ENCODE measurements around the gene CACNB2. TPM values are rescaled to one million over a fixed set of nuclear protein-coding genes. Genes with fewer than 3 reads are reported as not detected.

Gene CACNB2
- total and polyA plus RNA-seq, 12 donors, result 4.3 to 82.3 (median 12.9) TPM

DNA sequence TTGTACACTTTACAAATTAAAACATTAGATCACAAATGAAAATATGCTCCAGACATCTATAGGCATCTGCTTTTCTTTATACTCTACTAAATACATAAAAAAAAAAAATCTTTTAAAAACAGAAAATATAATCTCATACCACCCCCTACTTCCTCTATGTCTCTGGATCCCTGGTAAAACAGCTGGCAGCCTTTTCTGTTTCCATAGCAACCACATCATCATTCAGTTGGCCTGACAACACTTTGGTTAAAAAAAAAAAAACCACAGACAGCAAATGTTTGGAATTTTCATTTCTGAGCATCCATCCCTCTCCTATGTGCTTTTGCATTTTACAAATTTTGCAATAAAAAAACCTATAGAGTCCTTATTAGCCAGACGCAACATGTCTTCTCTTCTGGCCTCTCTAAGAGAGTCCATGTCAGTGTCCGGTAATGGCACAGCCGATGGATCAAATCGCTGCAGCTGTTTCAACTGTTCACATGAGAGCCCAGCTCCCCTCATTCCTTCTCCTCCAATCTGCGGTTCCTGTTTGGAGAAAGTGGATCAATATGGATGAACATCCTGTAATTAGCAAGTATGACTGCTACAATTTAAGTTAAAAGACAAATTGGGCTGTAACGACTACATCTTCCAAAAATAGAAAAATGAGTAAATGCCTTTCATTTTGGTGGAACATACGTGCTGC lies 405.5 kb downstream of the CACNB2 start:
- Histone ChIP-seq H3K4me3 (no peak overlapping the region), H3K36me3 (replicated peaks in 1 of 2) (no peaks in the 10 kb centered on the region), H3K27ac (no peak overlapping the region), H3K4me1 (replicated peaks in 1 of 2) (no peaks in the 10 kb centered on the region), H3K9me3 (replicated peaks in 1 of 3) (no peaks in the 10 kb centered on the region), H3K27me3 (no peaks in the 10 kb centered on the region)
- no peak for TF ChIP-seq CTCF (IDR thresholded peaks at IDR 0.05)
- TF ChIP-seq POLR2A (IDR thresholded peaks at IDR 0.05), result no peak
- WGBS, 4 donors, result 90 to 92% (median 91%) methylated on average over 7 of the region's 7 CpGs
- no peak for DNase-seq
- intact Hi-C loops (cut with DNase I), result no loop called here

DNA sequence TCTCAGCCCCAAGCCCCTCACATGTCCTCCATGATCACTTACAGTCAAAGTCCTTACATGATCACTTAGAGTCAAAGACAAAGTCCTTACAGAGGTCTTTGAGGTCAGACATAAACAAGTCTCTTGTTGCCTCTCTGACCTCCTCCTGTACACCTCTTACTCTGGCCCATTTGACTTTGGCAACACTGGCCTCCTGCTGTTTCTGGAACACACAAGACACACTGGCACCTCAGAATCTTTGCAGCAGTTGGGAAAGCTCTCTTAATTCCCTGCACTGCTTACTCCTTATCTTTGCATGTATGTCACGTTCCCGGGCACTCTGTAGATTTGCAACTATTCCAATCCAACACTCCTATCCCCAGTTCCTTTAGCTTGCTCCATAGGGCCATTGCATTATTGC lies 408.9 kb downstream of the CACNB2 start:
- no peak for DNase-seq
- Histone ChIP-seq H3K27me3 (no peaks in the 10 kb centered on the region), H3K27ac (no peak overlapping the region), H3K9me3 (replicated peaks in 1 of 3) (no peaks in the 10 kb centered on the region), H3K4me3 (no peak overlapping the region), H3K36me3 (replicated peaks in 1 of 2) (no peaks in the 10 kb centered on the region), H3K4me1 (replicated peaks in 1 of 2) (no peaks in the 10 kb centered on the region)
- TF ChIP-seq POLR2A (IDR thresholded peaks at IDR 0.05) (no peak), CTCF (IDR thresholded peaks at IDR 0.05) (no peak)
- intact Hi-C loops (cut with DNase I), result no loop called here
- WGBS, 4 donors, result 95 to 100% (median 96%) methylated on average over 2 of the region's 2 CpGs

DNA sequence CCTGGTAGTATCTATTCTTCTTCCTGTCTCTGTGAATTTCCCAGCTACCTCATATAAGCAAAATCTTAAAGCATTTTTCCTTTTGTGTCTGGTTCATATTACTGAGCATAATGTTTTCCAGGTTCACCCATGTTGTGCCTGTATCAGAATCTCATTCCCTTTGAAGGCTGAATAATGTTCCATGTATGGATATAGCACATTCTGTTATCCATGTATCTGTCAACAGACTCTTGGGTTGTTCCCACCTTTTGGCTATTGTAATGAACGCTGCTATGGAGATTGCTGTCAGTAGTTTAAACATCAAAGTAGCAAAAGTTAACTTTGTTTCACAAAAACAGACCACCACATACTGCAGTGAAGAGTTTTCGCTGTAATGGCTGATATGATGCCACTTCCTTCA lies 411.2 kb downstream of the CACNB2 start:
- Histone ChIP-seq H3K27ac (no peak overlapping the region), H3K4me3 (no peak overlapping the region), H3K27me3 (no peaks in the 10 kb centered on the region), H3K9me3 (replicated peaks in 1 of 3) (no peaks in the 10 kb centered on the region), H3K4me1 (replicated peaks in 1 of 2) (no peaks in the 10 kb centered on the region), H3K36me3 (replicated peaks in 1 of 2) (no peaks in the 10 kb centered on the region)
- intact Hi-C loops (cut with DNase I), result no loop called here
- no peak for TF ChIP-seq POLR2A (IDR thresholded peaks at IDR 0.05)
- no peak for TF ChIP-seq CTCF (IDR thresholded peaks at IDR 0.05)
- 97% methylated on average over 2 of the region's 2 CpGs for WGBS, 4 donors
- no peak for DNase-seq

DNA sequence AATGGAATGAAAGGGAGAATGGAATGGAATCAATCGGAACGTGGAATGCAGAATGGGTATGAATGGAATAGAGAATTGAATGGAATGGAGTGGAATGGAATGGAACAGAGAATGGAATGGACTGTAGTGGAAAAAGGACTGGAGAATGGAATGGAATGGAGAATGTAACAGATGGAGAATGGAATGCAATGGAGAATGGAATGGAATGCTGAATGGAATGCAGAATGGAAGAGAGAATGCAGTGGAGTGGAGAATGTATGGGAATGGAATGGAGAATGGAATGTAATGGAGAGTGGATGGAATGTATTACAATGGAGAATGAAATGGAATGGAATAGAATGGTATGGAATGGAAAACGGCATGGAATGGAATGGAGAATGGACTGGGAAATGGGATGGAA lies 414.3 kb downstream of the CACNB2 start:
- Histone ChIP-seq H3K4me3 (no peak overlapping the region), H3K9me3 (replicated peaks in 1 of 3) (no peaks in the 10 kb centered on the region), H3K36me3 (replicated peaks in 1 of 2) (no peaks in the 10 kb centered on the region), H3K4me1 (replicated peaks in 1 of 2) (no peaks in the 10 kb centered on the region), H3K27ac (no peak overlapping the region), H3K27me3 (no peaks in the 10 kb centered on the region)
- TF ChIP-seq CTCF (IDR thresholded peaks at IDR 0.05) (no peak), POLR2A (IDR thresholded peaks at IDR 0.05) (no peak)
- no peak for DNase-seq
- 93 to 99% (median 97%) methylated on average over 3 of the region's 3 CpGs for WGBS, 4 donors
- intact Hi-C loops (cut with DNase I), result no loop called here

Data from adrenal gland (tissue), 12 donors.